Measurements from ENCODE around the gene ITGA2. TPM values are rescaled to one million over a fixed set of nuclear protein-coding genes. Genes with fewer than 3 reads are reported as not detected.

The ITGA2 gene
- total RNA-seq, 4 donors from 2014 or later: 0.34 to 0.88 (median 0.62) TPM

GRCh38 chr5:53019320-53019719 is 30.2 kb downstream of the ITGA2 start:
- TF ChIP-seq, protein P1, sequence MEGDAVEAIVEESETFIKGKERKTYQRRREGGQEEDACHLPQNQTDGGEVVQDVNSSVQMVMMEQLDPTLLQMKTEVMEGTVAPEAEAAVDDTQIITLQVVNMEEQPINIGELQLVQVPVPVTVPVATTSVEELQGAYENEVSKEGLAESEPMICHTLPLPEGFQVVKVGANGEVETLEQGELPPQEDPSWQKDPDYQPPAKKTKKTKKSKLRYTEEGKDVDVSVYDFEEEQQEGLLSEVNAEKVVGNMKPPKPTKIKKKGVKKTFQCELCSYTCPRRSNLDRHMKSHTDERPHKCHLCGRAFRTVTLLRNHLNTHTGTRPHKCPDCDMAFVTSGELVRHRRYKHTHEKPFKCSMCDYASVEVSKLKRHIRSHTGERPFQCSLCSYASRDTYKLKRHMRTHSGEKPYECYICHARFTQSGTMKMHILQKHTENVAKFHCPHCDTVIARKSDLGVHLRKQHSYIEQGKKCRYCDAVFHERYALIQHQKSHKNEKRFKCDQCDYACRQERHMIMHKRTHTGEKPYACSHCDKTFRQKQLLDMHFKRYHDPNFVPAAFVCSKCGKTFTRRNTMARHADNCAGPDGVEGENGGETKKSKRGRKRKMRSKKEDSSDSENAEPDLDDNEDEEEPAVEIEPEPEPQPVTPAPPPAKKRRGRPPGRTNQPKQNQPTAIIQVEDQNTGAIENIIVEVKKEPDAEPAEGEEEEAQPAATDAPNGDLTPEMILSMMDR (IDR thresholded peaks at IDR 0.05; ENCODE audit: low read depth): no peak

GRCh38 chr5:53022930-53023511 is 33.9 kb downstream of the ITGA2 start:
- TF ChIP-seq, protein P1 (IDR thresholded peaks at IDR 0.05; ENCODE audit: low read depth): no peak

DNA sequence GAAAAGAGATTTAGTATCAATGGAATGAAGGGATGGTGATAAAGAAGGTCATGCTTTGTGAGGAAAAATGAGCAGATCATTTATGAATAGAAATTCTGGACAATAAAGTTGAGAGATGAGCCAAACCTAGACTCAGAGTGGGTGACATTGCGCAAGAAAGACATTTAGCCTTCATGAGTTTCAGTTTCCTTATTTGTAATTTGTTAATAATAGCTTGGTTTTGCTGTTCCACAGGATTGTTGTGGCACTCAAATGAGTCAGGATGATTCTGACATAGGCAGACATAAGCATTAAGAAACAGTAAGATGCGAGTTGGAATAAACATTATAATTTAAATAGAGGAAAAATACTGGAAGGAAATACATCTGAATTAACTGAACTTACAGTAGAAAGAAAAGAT is 34.8 kb downstream of the ITGA2 start:
- TF ChIP-seq, protein P1 (IDR thresholded peaks at IDR 0.05; ENCODE audit: low read depth): no peak

DNA sequence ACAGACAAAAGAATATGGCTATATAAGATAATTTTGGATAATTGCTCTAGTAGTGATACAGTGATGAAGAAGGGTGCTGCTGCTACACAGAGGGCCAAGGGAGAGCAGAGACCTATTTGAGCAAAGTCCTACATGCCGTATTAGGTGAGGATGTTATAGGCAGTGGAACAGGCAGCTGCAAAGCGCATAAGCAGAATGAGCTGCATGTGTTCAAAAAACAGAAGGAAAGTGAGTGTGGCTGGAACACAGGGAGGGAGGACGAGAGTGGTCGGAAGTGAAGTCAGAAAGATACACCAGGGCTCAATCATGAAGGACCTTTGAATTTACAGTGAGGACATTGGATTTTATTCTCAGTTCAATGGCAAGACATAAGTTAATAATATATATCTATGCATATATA is 35.4 kb downstream of the ITGA2 start:
- TF ChIP-seq, protein P1 (IDR thresholded peaks at IDR 0.05; ENCODE audit: low read depth): no peak

- TF ChIP-seq, protein P1 (IDR thresholded peaks at IDR 0.05; ENCODE audit: low read depth): no peak
These were observed 36.3 kb downstream of the ITGA2 start for GRCh38 chr5:53025487-53025886.

GRCh38 chr5:53027913-53028312 is 38.8 kb downstream of the ITGA2 start:
- TF ChIP-seq, protein P1 (IDR thresholded peaks at IDR 0.05; ENCODE audit: low read depth): no peak

DNA sequence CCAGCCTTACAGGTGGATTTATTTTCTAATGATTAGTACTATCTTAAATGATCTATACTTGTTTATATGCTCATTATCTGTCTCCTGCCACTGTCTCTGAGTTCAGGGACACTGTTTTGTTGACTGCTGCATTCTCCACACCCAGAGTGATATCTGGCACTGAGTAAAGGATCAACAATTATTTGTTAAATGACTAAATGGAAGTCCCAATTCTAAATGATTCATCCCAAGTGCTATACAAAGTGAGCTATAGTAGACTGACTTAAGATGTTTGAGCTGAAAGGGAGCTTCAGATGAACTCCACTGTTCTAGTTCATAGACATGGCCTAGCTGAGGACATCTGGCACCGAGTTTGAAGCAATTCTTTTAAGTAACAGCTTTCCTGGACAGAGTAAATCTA is 40.5 kb downstream of the ITGA2 start:
- TF ChIP-seq, protein P1 (IDR thresholded peaks at IDR 0.05; ENCODE audit: low read depth): no peak

All from subcutaneous adipose tissue (tissue), 4 donors.